ENCODE data around the gene KCNG2.

KCNG2 gene

DNA sequence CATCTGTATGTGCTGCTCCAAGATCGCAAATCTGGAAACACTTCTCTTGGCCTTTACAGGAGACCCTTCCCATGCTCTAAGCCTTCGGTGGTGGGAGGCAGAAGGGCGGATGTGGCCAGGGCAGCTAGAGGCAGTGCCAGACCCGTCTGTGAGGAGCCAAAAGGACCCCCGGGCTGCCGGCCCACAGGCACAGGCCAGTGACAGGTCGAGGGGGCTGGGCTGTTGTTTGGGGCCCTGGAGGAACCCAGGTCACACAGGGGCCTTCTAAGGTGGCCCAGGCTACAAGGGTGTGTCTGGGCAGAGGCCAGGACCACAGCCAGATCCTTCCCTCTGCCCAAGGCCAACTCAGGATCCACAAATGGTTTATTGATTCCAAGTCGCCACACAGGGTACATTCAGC lies 104.3 kb downstream of the KCNG2 start:
- Histone ChIP-seq H3K36me3 (peaks cover 96% of the 10 kb centered on the region), H4K20me1 (peaks cover 39% of the 10 kb centered on the region), H3K4me3 (no peak overlapping the region), H3K9me3 (peaks cover 74% of the 10 kb centered on the region), H3K9ac (no peak overlapping the region), H3K4me1 (no peaks in the 10 kb centered on the region), H3K27me3 (no peaks in the 10 kb centered on the region), H3K4me2 (no peak overlapping the region), H3K27ac (no peak overlapping the region)
- no peak for TF ChIP-seq Cebpa-rat (IDR thresholded peaks at IDR 0.05)

DNA sequence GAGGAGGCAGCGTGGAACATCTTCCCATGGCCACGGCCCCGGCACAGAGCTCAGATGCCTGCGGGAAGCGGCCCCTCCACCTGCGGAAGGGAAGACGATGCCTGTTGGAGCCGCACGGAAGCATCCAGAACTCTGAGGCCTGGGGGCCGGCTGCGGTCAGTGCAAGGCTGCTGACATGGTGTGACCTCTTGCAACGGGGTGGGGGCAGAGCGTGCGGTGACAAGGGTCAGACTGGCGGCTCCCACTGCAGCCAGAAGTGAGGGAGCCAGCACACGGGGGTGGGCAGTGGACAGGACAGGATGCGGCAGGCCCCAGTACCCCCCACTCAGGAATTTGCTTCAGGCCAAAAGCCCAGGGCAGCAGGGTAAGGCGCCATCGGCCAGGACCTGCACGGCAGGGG lies 104.9 kb downstream of the KCNG2 start:
- TF ChIP-seq Cebpa-rat (IDR thresholded peaks at IDR 0.05), result no peak
- Histone ChIP-seq H3K27me3 (no peaks in the 10 kb centered on the region), H3K4me3 (no peak overlapping the region), H4K20me1 (peaks cover 45% of the 10 kb centered on the region), H3K36me3 (peaks cover 96% of the 10 kb centered on the region), H3K9ac (no peak overlapping the region), H3K27ac (no peak overlapping the region), H3K4me1 (no peaks in the 10 kb centered on the region), H3K4me2 (no peak overlapping the region), H3K9me3 (peaks cover 68% of the 10 kb centered on the region)

DNA sequence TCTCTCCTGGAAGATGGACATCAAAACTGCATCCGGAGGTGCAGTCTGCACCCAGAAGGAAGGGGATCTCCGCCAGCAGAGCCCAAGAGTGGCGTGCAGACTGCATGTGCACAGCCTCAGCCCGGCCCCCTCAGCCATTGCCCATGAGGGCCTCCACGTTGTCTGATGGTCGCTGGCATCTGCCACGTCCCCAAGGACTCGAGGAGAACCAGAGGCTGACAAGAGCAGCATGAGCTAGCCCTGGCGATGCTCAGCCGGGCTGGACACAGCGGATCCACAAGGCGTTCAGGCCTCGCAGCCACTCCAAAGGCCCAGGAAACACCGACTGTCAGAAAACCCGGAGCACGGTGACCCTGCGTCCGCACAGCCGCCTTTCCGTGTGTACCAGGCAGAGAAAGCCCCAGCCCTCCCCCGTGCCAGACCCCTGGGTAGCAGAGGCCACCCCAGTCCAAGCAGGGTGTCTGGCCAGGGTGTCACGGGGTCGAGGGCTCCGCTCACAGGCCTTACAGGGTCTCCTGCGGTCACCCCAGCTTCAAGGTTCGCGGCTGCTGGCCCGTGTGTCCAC lies 105.4 kb downstream of the KCNG2 start:
- Histone ChIP-seq H3K9me3 (peaks cover 63% of the 10 kb centered on the region), H3K36me3 (peaks cover 96% of the 10 kb centered on the region), H3K27me3 (no peaks in the 10 kb centered on the region), H3K4me2 (no peak overlapping the region), H3K4me1 (no peaks in the 10 kb centered on the region), H3K4me3 (no peak overlapping the region), H4K20me1 (peaks cover 50% of the 10 kb centered on the region), H3K27ac (no peak overlapping the region), H3K9ac (no peak overlapping the region)
- no peak for TF ChIP-seq Cebpa-rat (IDR thresholded peaks at IDR 0.05)

DNA sequence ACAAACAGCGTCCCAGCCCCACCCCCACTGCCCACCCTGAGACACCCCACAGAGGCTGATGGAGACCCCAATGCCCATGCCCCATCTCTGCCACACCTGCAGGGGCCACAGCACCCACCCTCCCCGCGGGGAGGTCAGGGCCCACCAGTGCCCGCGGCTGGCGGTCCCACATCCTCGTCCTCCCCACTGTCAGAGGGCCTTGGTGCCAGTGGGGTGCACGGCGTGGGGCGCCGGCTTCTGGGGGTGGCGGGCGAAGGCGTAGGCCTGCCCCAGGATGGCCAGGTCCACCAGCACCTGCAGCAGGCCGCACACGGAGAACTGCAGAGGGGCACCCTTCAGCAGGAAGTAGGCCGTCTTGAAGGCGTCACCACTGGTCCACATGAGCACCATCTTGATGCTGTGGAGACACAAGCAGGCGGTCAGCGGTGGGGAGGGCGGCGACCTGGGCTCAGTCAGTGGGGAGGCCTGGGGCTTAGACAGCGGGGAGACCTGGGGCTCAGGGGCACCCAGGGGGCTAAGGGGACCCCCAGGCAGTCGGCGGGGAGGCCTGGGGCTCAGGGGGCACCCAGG lies 106.1 kb downstream of the KCNG2 start:
- no peak for TF ChIP-seq Cebpa-rat (IDR thresholded peaks at IDR 0.05)
- Histone ChIP-seq H3K36me3 (peaks cover 96% of the 10 kb centered on the region), H3K27me3 (no peaks in the 10 kb centered on the region), H4K20me1 (peaks cover 57% of the 10 kb centered on the region), H3K4me3 (no peak overlapping the region), H3K4me1 (no peaks in the 10 kb centered on the region), H3K9ac (no peak overlapping the region), H3K27ac (no peak overlapping the region), H3K4me2 (no peak overlapping the region), H3K9me3 (peaks cover 56% of the 10 kb centered on the region)

DNA sequence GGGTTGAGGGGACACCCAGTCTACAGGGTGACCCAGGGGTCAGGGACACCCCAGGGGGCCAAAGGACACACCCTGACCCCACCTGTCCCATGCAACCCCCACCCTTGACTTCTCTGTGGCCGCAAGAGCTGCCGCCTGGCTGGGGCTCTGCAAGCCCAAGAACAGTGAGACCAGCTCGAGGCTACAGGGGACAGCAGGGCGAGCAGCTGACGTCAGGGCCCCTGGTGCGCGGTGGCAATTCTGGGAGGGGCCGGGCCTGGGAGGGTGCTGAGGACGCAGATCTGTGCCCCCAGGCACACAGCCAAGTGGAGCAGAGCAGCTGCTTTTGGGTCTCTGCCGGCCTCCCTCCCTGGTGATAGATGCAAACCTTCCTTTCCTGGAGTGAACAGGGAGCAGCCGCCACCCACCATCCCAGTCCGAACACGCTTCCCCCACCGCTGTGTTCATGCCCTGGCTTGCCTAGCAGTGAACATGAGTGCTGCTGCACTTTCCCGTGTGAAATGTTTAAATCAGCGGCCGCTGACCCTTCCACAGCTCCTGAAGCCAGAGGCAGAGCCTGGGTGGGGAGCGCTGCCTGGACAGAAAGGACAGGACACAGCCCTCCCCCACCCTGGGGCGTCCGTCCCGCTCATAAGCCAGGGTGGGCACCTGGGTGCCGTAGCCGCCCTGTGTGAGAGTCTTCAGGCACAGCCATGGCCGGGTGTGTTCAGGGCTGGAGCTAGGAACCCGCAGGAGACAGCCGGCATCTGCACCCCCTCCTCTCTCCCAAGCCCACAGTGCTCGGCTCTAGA lies 106.8 kb downstream of the KCNG2 start:
- no peak overlapping the region for H3K4me2 ChIP-seq
- peaks cover 64% of the 10 kb centered on the region for H4K20me1 ChIP-seq
- H3K27ac ChIP-seq, result no peak overlapping the region
- H3K36me3 ChIP-seq, result peaks cover 96% of the 10 kb centered on the region
- no peak for TF ChIP-seq Cebpa-rat (IDR thresholded peaks at IDR 0.05)
- no peaks in the 10 kb centered on the region for H3K4me1 ChIP-seq
- no peak overlapping the region for H3K9ac ChIP-seq
- H3K9me3 ChIP-seq, result peaks cover 49% of the 10 kb centered on the region
- no peaks in the 10 kb centered on the region for H3K27me3 ChIP-seq
- no peak overlapping the region for H3K4me3 ChIP-seq

DNA sequence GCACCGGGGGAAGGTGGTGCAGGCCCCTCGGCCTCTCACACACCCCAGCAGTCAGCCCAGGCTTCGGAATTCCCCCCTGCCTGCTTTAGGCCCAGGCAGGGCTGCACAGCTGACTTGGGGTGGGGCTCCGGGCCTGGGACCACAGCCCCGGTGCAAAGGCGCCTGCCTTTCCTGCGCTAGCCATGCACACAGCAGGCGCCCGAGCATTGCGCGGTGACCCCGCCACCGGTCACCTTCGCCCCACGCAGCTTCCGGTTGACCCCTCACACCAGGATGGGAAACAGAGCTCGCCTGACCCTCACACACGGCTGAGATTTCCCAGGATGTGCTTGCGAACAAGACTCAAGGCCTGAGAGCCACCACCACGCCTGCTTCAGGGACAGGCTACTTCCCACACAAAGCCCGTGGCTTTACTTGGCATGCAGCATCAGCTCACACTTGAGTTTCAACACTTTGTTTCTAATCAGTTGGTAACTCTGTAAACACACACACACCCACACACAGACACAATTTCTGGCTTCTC lies 107.7 kb downstream of the KCNG2 start:
- no peak overlapping the region for H3K4me3 ChIP-seq
- no peak overlapping the region for H3K27ac ChIP-seq
- H3K36me3 ChIP-seq, result peaks cover 96% of the 10 kb centered on the region
- no peak overlapping the region for H3K4me2 ChIP-seq
- TF ChIP-seq Cebpa-rat (IDR thresholded peaks at IDR 0.05), result no peak
- peaks cover 40% of the 10 kb centered on the region for H3K9me3 ChIP-seq
- no peaks in the 10 kb centered on the region for H3K27me3 ChIP-seq
- no peaks in the 10 kb centered on the region for H3K4me1 ChIP-seq
- H3K9ac ChIP-seq, result no peak overlapping the region
- peaks cover 73% of the 10 kb centered on the region for H4K20me1 ChIP-seq

DNA sequence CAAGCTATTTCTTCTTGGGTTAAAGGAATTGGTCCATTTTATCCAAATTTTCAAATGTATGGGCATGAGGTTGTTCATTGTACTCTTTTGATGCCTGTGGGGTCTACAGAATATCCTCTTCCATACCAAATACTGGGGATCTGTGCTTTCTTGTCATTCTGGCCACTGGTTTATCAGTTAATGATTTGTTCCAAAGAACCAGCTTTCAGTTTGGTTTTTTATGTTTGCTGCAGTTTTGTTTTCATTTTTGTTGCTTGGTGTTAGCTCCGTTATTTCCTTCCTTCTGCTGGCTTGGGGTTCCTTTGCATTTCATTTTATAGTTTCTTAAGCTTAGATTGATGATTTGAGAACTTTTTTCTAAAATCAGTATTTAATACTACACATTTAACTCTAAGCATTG lies 108.3 kb downstream of the KCNG2 start:
- Histone ChIP-seq H4K20me1 (peaks cover 78% of the 10 kb centered on the region), H3K27me3 (no peaks in the 10 kb centered on the region), H3K9ac (no peak overlapping the region), H3K36me3 (peaks cover 96% of the 10 kb centered on the region), H3K9me3 (peaks cover 35% of the 10 kb centered on the region), H3K4me2 (no peak overlapping the region), H3K27ac (no peak overlapping the region), H3K4me1 (no peaks in the 10 kb centered on the region), H3K4me3 (no peak overlapping the region)
- TF ChIP-seq Cebpa-rat (IDR thresholded peaks at IDR 0.05), result no peak

DNA sequence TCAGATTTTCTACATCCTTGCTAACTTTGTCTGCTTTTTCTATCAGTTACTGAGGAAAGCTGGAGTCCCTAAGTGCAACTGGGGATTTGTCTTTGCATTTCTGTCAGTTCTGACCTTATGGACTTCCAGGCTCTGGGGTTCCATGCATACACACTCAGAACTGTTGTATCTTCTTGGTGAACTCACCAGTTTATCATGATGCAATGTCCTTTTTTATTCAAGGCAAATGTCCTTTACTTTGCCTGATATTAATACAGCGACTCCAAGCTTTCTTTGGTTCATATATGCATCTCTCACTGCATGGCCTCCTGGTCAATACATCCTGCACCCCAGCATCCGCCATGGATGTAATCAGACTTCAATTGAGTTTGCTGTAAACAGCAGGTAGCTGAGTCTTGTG lies 109.0 kb downstream of the KCNG2 start:
- H3K27ac ChIP-seq, result no peak overlapping the region
- no peak overlapping the region for H3K9ac ChIP-seq
- peaks cover 85% of the 10 kb centered on the region for H4K20me1 ChIP-seq
- no peak for TF ChIP-seq Cebpa-rat (IDR thresholded peaks at IDR 0.05)
- H3K4me1 ChIP-seq, result no peaks in the 10 kb centered on the region
- no peak overlapping the region for H3K4me3 ChIP-seq
- peaks cover 95% of the 10 kb centered on the region for H3K36me3 ChIP-seq
- no peak overlapping the region for H3K4me2 ChIP-seq
- no peaks in the 10 kb centered on the region for H3K27me3 ChIP-seq
- peaks cover 28% of the 10 kb centered on the region for H3K9me3 ChIP-seq

DNA sequence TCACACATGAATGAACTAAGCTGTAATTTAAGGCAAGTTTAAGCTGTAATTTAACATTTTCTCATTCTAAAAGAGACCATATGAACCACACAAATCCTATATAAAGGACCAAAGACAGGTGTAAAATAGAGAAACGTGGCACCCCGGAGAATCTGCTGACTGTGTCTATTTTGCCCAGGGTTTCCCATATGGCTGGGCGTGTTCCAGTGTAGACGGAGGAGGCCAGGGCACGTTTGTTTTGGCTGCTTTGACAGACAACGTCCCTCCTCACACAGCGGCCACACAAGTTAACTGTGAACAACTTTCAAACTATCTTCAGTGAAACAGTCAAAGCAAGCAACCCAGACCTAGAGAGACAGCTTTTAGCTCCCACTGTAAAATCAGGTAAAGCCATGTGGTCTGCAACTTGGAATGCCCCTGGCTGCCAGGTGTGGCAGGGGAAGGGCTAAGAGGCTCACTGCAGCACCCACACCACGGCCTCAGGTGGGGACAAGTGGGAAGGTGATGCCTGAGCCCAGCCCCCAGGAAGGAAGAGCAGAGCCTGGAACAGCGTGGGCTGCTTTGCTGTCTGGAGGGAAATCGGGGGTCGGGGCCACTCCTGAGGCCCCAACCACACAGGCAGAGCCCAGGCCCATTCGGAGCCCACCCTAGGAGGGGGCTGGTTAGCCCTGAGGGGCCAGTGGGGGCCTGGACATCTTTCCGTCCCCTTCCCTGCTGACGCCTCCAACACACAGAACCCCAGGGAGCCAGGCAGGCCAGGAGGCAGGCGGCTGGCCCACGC lies 113.0 kb downstream of the KCNG2 start:
- Histone ChIP-seq H3K27ac (no peak overlapping the region), H4K20me1 (peaks cover 100% of the 10 kb centered on the region), H3K9ac (no peak overlapping the region), H3K27me3 (no peaks in the 10 kb centered on the region), H3K36me3 (peaks cover 87% of the 10 kb centered on the region), H3K9me3 (peaks cover 4% of the 10 kb centered on the region; the same call in 1 of the 2 replicates), H3K4me1 (peaks cover 35% of the 10 kb centered on the region), H3K4me2 (no peak overlapping the region), H3K4me3 (no peak overlapping the region)
- TF ChIP-seq Cebpa-rat (IDR thresholded peaks at IDR 0.05), result no peak

Data from BLaER1 (cell line).